ENCODE results near the gene CYP1A2. TPM values are rescaled to one million over a fixed set of nuclear protein-coding genes. Genes with fewer than 3 reads are reported as not detected.

Gene CYP1A2
- total and polyA plus RNA-seq, 9 of the 15 experiments (the other 6 are each of a cell fraction or from before 2014, with no cell fraction given): not detected

GRCh38 chr15:74716651-74717050, 32.0 kb upstream of the CYP1A2 start:
- FAIRE-seq: no peak
- no peaks in the 10 kb centered on the region for H3K36me3 ChIP-seq (ENCODE audit: control insufficient read depth, insufficient read depth, low read length)
- peaks cover 0 to 2% of the 10 kb centered on the region in 2 experiments; a peak in 1 of 5 replicates for H3K4me1 ChIP-seq (replicated peaks in 1 of 2; ENCODE audit: control insufficient read depth in 2 of 2, insufficient read depth in 2 of 2, low read length in 2 of 2)
- no peaks in the 10 kb centered on the region for H4K20me1 ChIP-seq (replicated peaks; ENCODE audit: control insufficient read depth, insufficient read depth, low read length)
- CTCF ChIA-PET (ENCODE audit: low intra/inter-chr PET ratio): no interaction called here
- no peaks in the 10 kb centered on the region for H3K79me2 ChIP-seq (ENCODE audit: control insufficient read depth, insufficient read depth, low read length)
- peaks cover 19 to 29% of the 10 kb centered on the region in 2 experiments for H3K27me3 ChIP-seq (ENCODE audit: control insufficient read depth in 2 of 2, insufficient read depth in 2 of 2, low read length in 2 of 2)
- no peaks in the 10 kb centered on the region for H3K9me1 ChIP-seq (ENCODE audit: control insufficient read depth, insufficient read depth, low read length)
- DNase-seq (ENCODE audit: extremely low read depth in 1 of 4, low spot score in 3 of 4): peak in 1 of 4 experiments; percentile 3
- no peak overlapping the region for H3K9ac ChIP-seq (ENCODE audit: insufficient read depth in 1 of 2, low read depth in 2 of 2, low read length in 2 of 2)
- in situ Hi-C loops (cut with MboI): no loop called here
- H3K4me2 ChIP-seq (ENCODE audit: insufficient read depth, low read length): no peak overlapping the region
- H3K9me3 ChIP-seq (replicated peaks; ENCODE audit: control insufficient read depth, insufficient read depth, low read depth, low read length): no peaks in the 10 kb centered on the region
- no peak overlapping the region for H3K27ac ChIP-seq (ENCODE audit: extremely low read depth, low read depth, low read length)
- no peak overlapping the region for H2AFZ ChIP-seq (ENCODE audit: low read depth, low read length)
- intact Hi-C loops (cut with micrococcal nuclease): no loop called here
- WGBS (ENCODE audit: insufficient coverage, low coverage, missing lambda C conversion rate): 34% methylated on average over 5 of the region's 5 CpGs
- peak; percentile 79 for ATAC-seq
- no TSS peak for BruUV-seq (replicated peaks)
- POLR2A ChIA-PET: interaction anchor here (0.6 kb wide), 1 partner anchor 20 kb away, joined by 3 read pairs; no protein-coding TSS in a partner anchor
- no peak overlapping the region for H3K4me3 ChIP-seq
- TF ChIP-seq MCM2 (IDR thresholded peaks at IDR 0.05; ENCODE audit: low read depth) (no peak), ATF1 (CRISPR knock-in tag; IDR thresholded peaks at IDR 0.05) (no peak), ATF1 (tag; IDR thresholded peaks at IDR 0.05) (peak; percentile 47; the same call in 1 of the 2 replicates), ZNF324 (CRISPR knock-in tag; IDR thresholded peaks at IDR 0.05) (no peak), E2F4 (CRISPR knock-in tag; IDR thresholded peaks at IDR 0.05; ENCODE audit: low read depth) (no peak), TOE1 (IDR thresholded peaks at IDR 0.05; ENCODE audit: borderline replicate concordance) (peak; percentile 67; the same call in 1 of the 2 replicates), TOE1 (CRISPR knock-in tag; IDR thresholded peaks at IDR 0.05; ENCODE audit: borderline replicate concordance, low read depth) (no peak), SPI1 (IDR thresholded peaks at IDR 0.05; ENCODE audit: borderline replicate concordance, low read depth, low read length) (no peak), SOX6 (IDR thresholded peaks at IDR 0.05) (0 out of 2 replicates have a peak, but pooled peaks have one; percentile 13), ETV1 (tag; conservative IDR thresholded peaks at IDR 0.05; ENCODE audit: low read depth) (peak; percentile 74; the same call in 1 of the 2 replicates), KDM4B (IDR thresholded peaks at IDR 0.05; ENCODE audit: borderline replicate concordance in 2 of 2, low read depth in 1 of 2) (no peak), FOXA3 (CRISPR knock-in tag; conservative IDR thresholded peaks at IDR 0.05 in 1 of 2, IDR thresholded peaks at IDR 0.05 in 1 of 2) (no peak), USF1 (CRISPR knock-in tag; IDR thresholded peaks at IDR 0.05) (peak; percentile 34; the same call in 1 of the 2 replicates), ZNF175 (CRISPR knock-in tag; IDR thresholded peaks at IDR 0.05; ENCODE audit: low read depth) (0 out of 2 replicates have a peak, but pooled peaks have one; percentile 47), NFIX (CRISPR knock-in tag; IDR thresholded peaks at IDR 0.05; ENCODE audit: low read depth) (no peak), CEBPG (CRISPR knock-in tag; IDR thresholded peaks at IDR 0.05) (peak; percentile 71), CEBPG (tag; conservative IDR thresholded peaks at IDR 0.05 in 1 of 2, IDR thresholded peaks at IDR 0.05 in 1 of 2) (peak; percentile 67 to 98), TFE3 (CRISPR knock-in tag; IDR thresholded peaks at IDR 0.05) (peak; percentile 82), CEBPB (tag; IDR thresholded peaks at IDR 0.05) (peak; percentile 91), BCOR (IDR thresholded peaks at IDR 0.05) (no peak)

Measured in K562 (cell line).